ENCODE measurements around the gene SLC17A5. TPM values are rescaled to one million over a fixed set of nuclear protein-coding genes. Genes with fewer than 3 reads are reported as not detected.

Gene SLC17A5
- total RNA-seq, 1 donor from 2014 or later = 18.7 TPM

DNA sequence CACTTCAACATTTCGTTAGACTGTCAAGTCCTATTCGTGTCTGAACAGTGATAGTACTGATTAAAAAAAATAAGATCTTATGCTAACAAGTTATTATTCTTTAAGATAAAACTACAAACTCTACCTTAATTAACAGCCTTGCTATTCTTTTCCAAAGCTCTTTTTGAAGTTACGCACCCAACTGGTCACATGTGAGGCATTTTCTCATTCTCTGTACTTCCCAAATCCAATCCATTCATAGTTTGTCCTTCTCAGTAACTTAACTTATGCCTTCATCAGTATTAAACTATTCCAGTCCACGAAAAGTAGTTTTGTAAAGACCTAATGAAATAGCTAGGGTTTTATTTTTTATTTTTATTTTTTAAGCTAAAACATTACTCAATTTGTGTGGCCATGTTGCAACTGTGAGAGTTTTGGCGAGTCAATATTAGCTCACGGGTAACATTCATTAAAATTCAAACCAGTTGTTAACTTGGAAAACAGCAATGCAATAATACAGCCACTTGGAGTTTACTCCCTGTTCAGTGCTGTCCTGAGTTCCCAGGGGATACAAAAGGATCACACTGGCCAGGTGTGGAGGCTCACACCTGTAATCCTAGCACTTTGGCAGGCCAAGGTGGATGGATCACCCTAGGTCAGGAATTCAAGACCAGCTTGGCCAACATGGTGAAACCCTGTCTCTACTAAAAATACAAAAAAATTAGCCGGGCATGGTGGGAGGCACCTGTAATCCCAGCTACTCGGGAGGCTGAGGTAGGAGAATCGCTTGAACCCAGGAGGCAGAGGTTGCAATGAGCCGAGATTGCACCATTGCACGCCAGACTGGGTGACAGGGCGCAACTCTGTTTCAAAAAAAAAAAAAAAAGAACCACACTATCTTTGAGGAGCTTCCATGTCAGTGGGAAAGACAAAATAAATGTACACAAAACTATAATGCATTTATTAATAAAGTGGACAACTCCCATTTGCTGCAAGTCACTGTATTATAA lies 105.0 kb downstream of the SLC17A5 start:
- H3K27me3 ChIP-seq (ENCODE audit: control insufficient read depth, insufficient read depth, low read length) = no peaks in the 10 kb centered on the region
- H3K4me3 ChIP-seq (ENCODE audit: low read depth, low read length) = no peak overlapping the region
- DNase-seq (ENCODE audit: low read depth) (no peak), FAIRE-seq (no peak)
- H3K36me3 ChIP-seq (ENCODE audit: control insufficient read depth, insufficient read depth, low read length) = no peaks in the 10 kb centered on the region
- TF ChIP-seq, protein P1, sequence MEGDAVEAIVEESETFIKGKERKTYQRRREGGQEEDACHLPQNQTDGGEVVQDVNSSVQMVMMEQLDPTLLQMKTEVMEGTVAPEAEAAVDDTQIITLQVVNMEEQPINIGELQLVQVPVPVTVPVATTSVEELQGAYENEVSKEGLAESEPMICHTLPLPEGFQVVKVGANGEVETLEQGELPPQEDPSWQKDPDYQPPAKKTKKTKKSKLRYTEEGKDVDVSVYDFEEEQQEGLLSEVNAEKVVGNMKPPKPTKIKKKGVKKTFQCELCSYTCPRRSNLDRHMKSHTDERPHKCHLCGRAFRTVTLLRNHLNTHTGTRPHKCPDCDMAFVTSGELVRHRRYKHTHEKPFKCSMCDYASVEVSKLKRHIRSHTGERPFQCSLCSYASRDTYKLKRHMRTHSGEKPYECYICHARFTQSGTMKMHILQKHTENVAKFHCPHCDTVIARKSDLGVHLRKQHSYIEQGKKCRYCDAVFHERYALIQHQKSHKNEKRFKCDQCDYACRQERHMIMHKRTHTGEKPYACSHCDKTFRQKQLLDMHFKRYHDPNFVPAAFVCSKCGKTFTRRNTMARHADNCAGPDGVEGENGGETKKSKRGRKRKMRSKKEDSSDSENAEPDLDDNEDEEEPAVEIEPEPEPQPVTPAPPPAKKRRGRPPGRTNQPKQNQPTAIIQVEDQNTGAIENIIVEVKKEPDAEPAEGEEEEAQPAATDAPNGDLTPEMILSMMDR (IDR thresholded peaks at IDR 0.05; ENCODE audit: insufficient read depth, low read length, severe bottlenecking) = no peak

DNA sequence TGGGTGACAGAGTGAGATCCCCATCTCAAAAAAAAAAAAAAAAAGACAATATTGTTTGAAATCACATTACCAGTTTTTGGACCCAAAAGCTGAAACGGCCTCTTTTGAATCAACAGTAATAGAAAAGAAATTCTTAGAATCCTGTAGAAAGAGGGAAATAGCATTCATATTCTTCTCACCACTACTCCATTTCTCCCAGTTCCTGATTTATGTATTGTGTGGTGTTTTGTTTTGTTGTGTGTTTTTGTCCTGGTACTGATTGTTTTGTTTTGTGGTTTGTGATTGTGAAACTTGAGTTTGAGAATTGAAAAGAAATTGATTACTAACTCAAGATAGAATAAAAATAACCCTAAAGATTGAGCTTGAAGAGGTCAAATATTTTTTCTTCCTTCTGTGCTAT lies 106.8 kb downstream of the SLC17A5 start:
- Histone ChIP-seq H3K27me3 (ENCODE audit: control insufficient read depth, insufficient read depth, low read length) (no peaks in the 10 kb centered on the region), H3K4me3 (ENCODE audit: low read depth, low read length) (no peak overlapping the region), H3K36me3 (ENCODE audit: control insufficient read depth, insufficient read depth, low read length) (no peaks in the 10 kb centered on the region)
- FAIRE-seq (no peak), DNase-seq (ENCODE audit: low read depth) (no peak)
- TF ChIP-seq, protein P1 (IDR thresholded peaks at IDR 0.05; ENCODE audit: insufficient read depth, low read length, severe bottlenecking) = no peak

Other genes starting within 250 kb of the SLC17A5 start
- gene CGAS, start 201.7 kb downstream of the SLC17A5 start, total RNA-seq = 3.6 and 3.9 TPM in 2 replicates
- gene MTO1, start 192.3 kb downstream of the SLC17A5 start, total RNA-seq = 40.3 and 47.1 TPM in 2 replicates
- gene EEF1A1, start 133.0 kb downstream of the SLC17A5 start, total RNA-seq = 32,582 and 62,692 TPM in 2 replicates
- 23.6 and 27.4 TPM in 2 replicates for gene CD109, start 42.2 kb upstream of the SLC17A5 start, total RNA-seq

All from bronchial epithelial cell (primary cell).